Hindlimb muscle (tissue), 1 donor: ENCODE data around the gene APOD. TPM values are rescaled to one million over a fixed set of nuclear protein-coding genes. Genes with fewer than 3 reads are reported as not detected.
A peak's percentile ranks its signal among the peaks of the same experiment; 100 is the strongest.
"Not testable (repeated sequence)": the region's sequence is repeated elsewhere in the genome, so short reads cannot be mapped to it uniquely, and the experiment has no call there.

Experiments
- DNase-seq: peaks from one replicate; pipeline ENCODE4 v3.0.0-alpha.2; 2013
- polyA plus RNA-seq: library from polyadenylated mRNA; unstranded; fragments of 120-200 nt; gene quantifications from one replicate; pipeline ENCODE4 v1.2.1, GENCODE V29; 2013; ENCODE audit not compliant: insufficient read length

The APOD gene
- polyA plus RNA-seq, 1 donor, result 36.5 TPM

GRCh38 chr3:195617784-195618659 lies 34.3 kb upstream of the APOD start:
- DNase-seq, result not testable (repeated sequence)

- DNase-seq, result not testable (repeated sequence)
Observed at GRCh38 chr3:195617134-195617533, 33.4 kb upstream of the APOD start.

DNA sequence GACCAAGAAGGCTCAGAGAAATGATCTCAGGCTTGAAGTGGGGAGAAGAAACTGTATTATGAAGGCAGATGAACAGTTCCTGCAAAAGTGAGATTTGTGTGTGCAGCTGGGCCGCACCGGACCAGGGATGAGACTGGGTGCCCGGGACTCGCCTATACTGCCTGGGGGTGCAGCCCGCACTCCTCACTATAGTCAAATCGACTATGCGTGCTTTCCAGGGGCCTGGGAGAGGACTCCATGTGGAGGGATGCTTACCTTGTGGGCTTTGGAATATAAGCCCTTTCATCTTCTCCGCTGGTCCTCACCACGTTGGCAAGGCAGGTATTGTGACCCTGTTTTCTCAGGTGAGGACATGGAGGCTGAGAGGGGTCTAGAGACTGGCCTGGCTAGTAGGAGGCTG lies 32.9 kb upstream of the APOD start:
- DNase-seq, result no peak

GRCh38 chr3:195615952-195616537 lies 32.3 kb upstream of the APOD start:
- DNase-seq, result not testable (repeated sequence)

- not testable (repeated sequence) for DNase-seq
Observed at GRCh38 chr3:195614672-195615504, 31.1 kb upstream of the APOD start.

GRCh38 chr3:195613468-195614069 lies 29.8 kb upstream of the APOD start:
- no peak for DNase-seq

GRCh38 chr3:195612075-195612800 lies 28.5 kb upstream of the APOD start:
- DNase-seq, result no peak

DNA sequence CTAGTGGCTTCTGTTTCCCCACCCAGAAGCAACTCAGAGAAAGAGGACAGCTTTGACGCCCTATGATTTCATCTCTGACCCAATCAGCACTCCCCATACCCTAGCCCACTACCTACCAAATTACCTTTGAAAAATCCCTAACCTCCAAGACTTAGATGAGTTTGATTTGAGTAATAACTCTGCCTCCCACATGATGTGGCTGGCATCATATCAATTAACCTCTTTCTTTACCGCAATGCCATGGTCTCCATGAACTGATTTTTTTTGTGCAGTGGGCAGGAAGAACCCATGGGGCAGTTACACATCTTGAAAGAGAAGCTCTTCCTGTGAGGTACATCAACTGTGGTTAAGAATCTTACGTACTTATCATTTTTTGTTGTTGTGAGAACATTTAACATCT lies 25.5 kb upstream of the APOD start:
- no peak for DNase-seq

DNA sequence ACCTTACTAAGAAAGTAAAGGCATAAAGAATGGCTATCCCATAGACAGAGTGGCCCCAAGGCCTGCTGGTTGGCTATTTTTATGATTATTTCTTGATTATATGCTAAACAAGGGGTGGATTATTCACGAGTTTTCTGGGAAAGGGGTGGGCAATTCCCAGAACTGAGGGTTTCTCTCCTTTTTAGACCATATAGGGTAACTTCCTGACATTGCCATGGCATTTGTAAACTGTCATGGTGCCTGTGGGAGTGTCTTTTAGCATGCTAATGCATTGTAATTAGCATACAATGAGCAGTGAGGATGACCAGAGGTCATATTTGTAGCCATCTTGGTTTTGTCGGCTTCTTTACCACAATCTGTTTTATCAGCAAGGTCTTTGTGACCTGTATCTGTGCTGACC lies 18.0 kb upstream of the APOD start:
- not testable (repeated sequence) for DNase-seq

DNA sequence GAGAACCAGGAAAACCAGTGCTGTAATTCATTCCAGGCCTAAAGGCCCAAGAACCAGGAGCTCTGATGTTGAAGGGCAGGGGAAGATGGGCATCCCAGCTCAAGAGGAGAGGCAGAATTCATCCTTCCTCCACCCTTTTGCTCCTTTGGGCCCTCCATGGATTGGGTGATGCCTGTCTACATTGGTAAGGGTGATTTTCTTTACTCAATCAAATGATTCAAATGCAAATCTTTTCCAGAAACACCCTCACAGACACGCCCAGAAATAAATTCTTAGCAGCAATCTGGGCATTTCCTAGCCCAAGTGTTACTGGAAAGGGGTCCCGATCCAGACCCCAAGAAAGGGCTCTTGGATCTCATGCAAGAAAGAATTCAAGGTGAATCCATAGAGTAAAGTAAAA lies 17.6 kb upstream of the APOD start:
- DNase-seq, result no peak

DNA sequence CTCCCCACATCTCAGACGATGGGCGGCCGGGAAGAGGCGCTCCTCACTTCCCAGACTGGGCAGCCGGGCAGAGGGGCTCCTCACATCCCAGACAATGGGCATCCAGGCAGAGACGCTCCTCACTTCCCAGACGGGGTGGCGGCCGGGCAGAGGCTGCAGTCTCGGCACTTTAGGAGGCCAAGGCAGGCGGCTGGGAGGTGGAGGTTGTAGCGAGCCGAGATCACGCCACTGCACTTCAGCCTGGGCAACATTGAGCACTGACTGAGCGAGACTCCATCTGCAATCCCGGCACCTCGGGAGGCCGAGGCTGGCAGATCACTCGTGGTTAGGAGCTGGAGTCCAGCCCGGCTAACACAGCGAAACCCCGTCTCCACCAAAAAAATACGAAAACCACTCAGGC lies 16.2 kb upstream of the APOD start:
- DNase-seq, result not testable (repeated sequence)

GRCh38 chr3:195599516-195599915 lies 15.8 kb upstream of the APOD start:
- DNase-seq, result not testable (repeated sequence)

DNA sequence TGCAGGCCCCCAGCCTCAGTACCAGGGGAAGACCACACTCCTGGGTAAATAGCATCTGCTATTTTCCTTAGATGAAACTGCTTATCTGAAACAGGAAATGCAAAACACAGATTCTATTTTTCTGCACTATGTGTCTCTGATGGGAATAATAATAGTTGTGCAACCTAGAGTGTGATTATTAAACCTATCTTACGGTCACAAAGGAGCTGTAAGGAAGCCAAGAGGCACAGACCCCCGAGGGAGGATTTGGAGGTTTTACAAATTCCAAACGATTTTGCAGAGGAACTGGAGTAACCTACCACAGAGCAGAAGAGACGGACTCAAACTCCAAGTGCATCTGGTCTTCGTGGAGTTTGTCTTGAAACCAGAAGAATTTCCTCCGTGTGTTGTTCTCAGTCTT lies 14.1 kb upstream of the APOD start:
- DNase-seq, result no peak

DNA sequence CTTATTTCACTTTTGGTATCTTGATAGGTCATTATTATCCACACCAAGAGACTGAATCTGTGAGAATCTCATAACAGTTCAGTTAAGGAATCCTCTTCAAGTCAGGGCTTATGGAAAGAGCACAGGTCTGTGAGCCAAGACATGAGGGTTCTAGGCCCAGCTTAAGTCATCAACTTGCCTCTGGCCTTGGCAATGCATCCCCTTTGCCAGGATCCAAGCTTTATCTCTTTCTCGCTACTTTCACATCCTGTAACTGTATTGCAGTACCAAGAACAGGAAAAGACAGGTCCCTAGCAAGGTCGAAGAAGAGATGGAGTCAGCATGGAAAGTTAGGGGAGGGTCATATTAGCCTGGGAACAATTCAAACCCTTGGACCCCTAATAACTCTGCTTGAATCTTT lies 13.5 kb upstream of the APOD start:
- DNase-seq, result no peak

DNA sequence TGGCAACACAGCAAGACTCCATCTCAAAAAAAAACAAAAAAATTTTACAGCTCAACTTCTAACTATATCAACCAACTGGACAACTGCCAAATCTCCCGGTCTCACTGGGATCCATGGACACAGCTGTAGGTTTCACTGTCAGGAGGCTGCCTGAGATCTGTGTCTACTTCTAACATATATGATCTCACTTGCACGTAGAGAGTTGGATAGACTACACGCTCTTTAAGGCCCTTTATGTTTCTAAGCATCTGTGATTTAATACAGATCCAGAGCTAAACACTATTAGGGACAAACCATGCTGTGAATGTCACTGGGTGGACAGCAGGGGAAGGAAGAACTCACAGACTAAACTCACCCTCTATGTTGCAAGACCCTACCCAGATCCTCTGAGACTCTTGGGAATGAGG lies 13.0 kb upstream of the APOD start:
- peak; percentile 71 for DNase-seq

DNA sequence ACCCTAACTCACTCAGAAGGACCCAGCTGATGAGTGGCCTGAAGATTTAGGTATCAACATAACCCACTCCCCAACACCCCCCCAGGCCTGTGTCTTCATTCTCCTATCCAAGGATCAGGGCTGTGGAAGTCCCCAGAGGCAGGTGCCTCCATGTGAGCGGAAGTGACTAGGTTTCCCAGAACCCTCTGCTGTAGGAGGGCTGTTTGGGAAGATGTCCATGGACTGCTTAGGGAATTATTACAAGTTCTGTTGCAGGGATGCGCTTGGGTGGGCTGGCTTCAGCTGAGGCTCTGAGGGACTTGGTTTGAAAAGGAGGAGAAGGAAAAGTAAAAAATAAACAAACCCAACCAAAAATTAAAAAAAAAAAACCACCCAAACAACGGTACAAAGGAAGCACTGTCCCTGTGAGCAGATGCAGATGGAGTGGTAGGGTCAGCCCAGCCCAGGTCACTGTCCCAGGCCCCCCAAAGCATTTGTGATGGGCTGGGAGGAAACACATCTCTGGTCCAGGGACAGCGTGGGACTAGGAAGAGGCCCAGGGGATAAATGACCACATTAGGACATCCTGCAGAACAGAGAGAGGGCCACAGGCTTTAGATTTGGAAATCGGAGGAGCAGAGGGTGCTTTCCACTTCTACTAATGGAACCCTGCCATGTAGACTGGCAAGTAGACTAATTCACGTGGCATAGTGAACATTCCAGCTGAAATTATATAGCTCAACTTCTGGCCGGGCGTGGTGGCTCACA lies 12.2 kb upstream of the APOD start:
- no peak for DNase-seq

GRCh38 chr3:195591852-195592251 lies 8.1 kb upstream of the APOD start:
- DNase-seq, result no peak

GRCh38 chr3:195591220-195591619 lies 7.5 kb upstream of the APOD start:
- DNase-seq, result no peak

DNA sequence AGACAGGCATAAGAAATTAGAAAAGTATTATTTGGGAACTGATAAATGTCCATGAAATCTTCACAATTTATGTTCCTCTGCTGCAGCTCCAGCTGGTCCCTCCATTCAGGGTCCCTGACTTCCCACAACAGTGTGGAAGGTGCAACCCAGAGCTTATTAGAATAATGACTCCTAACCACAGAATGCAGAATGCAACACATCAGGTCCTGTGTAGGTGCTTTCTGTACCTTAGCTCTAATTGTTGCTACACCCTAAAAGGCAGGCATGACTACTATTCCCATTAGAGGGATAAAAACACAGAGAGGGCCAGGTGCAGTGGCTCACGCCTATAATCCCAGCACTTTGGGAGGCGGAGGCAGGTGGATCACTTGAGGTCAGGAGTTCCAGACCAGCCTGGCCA lies 6.6 kb upstream of the APOD start:
- not testable (repeated sequence) for DNase-seq

GRCh38 chr3:195589796-195590195 lies 6.1 kb upstream of the APOD start:
- not testable (repeated sequence) for DNase-seq

DNA sequence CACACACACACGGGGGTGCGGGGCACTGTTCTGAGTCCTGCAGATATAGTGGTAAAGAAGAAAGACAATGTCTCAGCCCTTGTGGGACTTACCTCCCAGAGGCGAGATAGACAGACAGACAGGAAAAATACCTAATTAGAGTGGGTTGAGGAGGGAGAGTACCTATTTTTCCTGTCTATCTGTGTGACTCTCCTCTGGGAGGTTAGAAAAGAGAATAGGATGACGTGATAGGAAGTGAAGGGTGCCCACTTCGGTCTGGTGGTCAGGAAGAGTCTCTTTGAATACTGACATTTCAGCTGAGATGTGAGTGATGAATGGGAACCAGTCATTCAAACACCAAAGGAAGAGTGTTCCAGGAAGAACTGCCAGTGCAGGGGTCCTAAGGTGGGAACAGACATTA lies 4.1 kb upstream of the APOD start:
- no peak for DNase-seq
